ENCODE results near the gene BBOX1.

DNA sequence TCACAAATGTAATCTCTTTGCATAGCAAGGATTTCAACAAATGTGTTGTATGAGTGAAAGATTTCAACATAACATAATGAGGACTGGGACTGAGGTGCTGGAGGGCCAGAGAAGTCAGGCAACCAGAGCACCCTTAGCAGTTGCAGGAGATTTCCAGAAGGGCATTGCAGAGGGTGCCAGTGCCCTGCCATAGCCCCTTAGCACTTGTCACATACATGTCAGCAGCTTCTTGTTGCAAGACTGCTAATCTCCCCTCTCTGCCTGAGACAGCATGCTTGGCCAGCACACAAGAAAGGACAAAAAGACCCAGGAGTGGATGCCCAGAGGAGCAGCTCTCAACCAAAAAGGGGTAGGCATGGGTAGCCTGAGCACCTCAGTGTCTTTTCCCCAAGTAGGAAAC is 43.2 kb downstream of the BBOX1 start:
- TF ChIP-seq POLR2AphosphoS5 (IDR thresholded peaks at IDR 0.05; ENCODE audit: low read depth, low read length) (no peak), POLR2A (IDR thresholded peaks at IDR 0.05; ENCODE audit: low read depth, low read length) (no peak)

Data from GM12892 (cell line).